IMR-90 (cell line): Measurements from ENCODE around the gene CNTN4.

ENCODE experiments used
- CEBPB ChIP-seq: IDR thresholded peaks from 2 replicates; pipeline ENCODE4 v1.6.1; 2012; ENCODE audit warnings: low read depth, low read length, improper control_type of control experiment
- CHD1 ChIP-seq: IDR thresholded peaks from 2 replicates; pipeline ENCODE4 v1.6.1; 2012; ENCODE audit warnings: low read depth, low read length, improper control_type of control experiment
- CTCF ChIP-seq: conservative IDR thresholded peaks from 2 replicates; pipeline ENCODE4 v1.5.1; 2012; ENCODE audit warnings: mild to moderate bottlenecking, low read depth, low read length, improper control_type of control experiment
- ELK1 ChIP-seq: fragments of 150-350 bp; IDR thresholded peaks from 2 replicates; pipeline ENCODE4 v1.6.1; 2016; ENCODE audit warnings: low read depth, mild to moderate bottlenecking, low read length, moderate library complexity, borderline replicate concordance
- MXI1 ChIP-seq: IDR thresholded peaks from 2 replicates; pipeline ENCODE4 v1.6.1; 2012; ENCODE audit warnings: low read depth, mild to moderate bottlenecking, low read length, moderate library complexity, borderline replicate concordance
- POLR2A ChIP-seq: IDR thresholded peaks from 2 replicates; pipeline ENCODE4 v1.6.1; 2012; ENCODE audit warnings: mild to moderate bottlenecking, low read depth, low read length
- RAD21 ChIP-seq: IDR thresholded peaks from 2 replicates; pipeline ENCODE4 v1.6.1; 2012; ENCODE audit warnings: low read length, improper control_type of control experiment
- RCOR1 ChIP-seq: IDR thresholded peaks from 2 replicates; pipeline ENCODE4 v1.6.1; 2012; ENCODE audit warnings: mild to moderate bottlenecking, low read length, improper control_type of control experiment; ENCODE audit not compliant: insufficient replicate concordance
- RFX5 ChIP-seq: IDR thresholded peaks from 2 replicates; pipeline ENCODE4 v1.8.0; 2012; ENCODE audit warnings: low read depth, mild to moderate bottlenecking, low read length, moderate library complexity
- USF2 ChIP-seq: fragments of 150-350 bp; IDR thresholded peaks from 2 replicates; pipeline ENCODE4 v1.6.1; 2017; ENCODE audit warnings: mild to moderate bottlenecking, antibody characterized with exemption, low read length, low read depth

- TF ChIP-seq CTCF, result no peak
- no peak for TF ChIP-seq CEBPB
- TF ChIP-seq POLR2A, result no peak
- TF ChIP-seq RFX5, result no peak
- no peak for TF ChIP-seq CHD1
- no peak for TF ChIP-seq RAD21
- TF ChIP-seq MXI1, result no peak
- TF ChIP-seq RCOR1, result no peak
- TF ChIP-seq ELK1, result no peak
- TF ChIP-seq USF2, result no peak
Observed at GRCh38 chr3:2517500-2518172, 419.0 kb downstream of the CNTN4 start.
